GM19467 (cell line): Measurements from ENCODE around the gene CYP11A1.
A peak's percentile ranks its signal among the peaks of the same experiment; 100 is the strongest.

Experiments
- ATAC-seq: cut with Tn5 transposase; IDR thresholded peaks from one replicate; pipeline ENCODE4 v1.9.1; 2021; ENCODE audit warnings: mild to moderate bottlenecking, moderate library complexity; ENCODE audit not compliant: unreplicated experiment

The CYP11A1 gene

GRCh38 chr15:74328331-74329056 lies 39.0 kb downstream of the CYP11A1 start:
- ATAC-seq, result no peak

- ATAC-seq, result no peak
Measured at GRCh38 chr15:74327756-74328155, 39.7 kb downstream of the CYP11A1 start.

- no peak for ATAC-seq
Measured at GRCh38 chr15:74326746-74327145, 40.7 kb downstream of the CYP11A1 start.

GRCh38 chr15:74324714-74325113 lies 42.7 kb downstream of the CYP11A1 start:
- no peak for ATAC-seq

GRCh38 chr15:74322558-74323180 lies 44.8 kb downstream of the CYP11A1 start:
- ATAC-seq, result peak; percentile 48

- no peak for ATAC-seq
Measured at GRCh38 chr15:74320352-74321247, 46.8 kb downstream of the CYP11A1 start.

GRCh38 chr15:74319596-74320351 lies 47.7 kb downstream of the CYP11A1 start:
- no peak for ATAC-seq

GRCh38 chr15:74319138-74319460 lies 48.3 kb downstream of the CYP11A1 start:
- no peak for ATAC-seq

- ATAC-seq, result no peak
Measured at GRCh38 chr15:74318376-74319137, 48.9 kb downstream of the CYP11A1 start.

GRCh38 chr15:74317820-74318375 lies 49.5 kb downstream of the CYP11A1 start:
- no peak for ATAC-seq

- no peak for ATAC-seq
Measured at GRCh38 chr15:74316141-74316540, 51.3 kb downstream of the CYP11A1 start.

GRCh38 chr15:74315626-74316025 lies 51.8 kb downstream of the CYP11A1 start:
- ATAC-seq, result peak; percentile 50

- ATAC-seq, result no peak
Measured at GRCh38 chr15:74314795-74315438, 52.5 kb downstream of the CYP11A1 start.

GRCh38 chr15:74313889-74314288 lies 53.6 kb downstream of the CYP11A1 start:
- ATAC-seq, result no peak

GRCh38 chr15:74312445-74313007 lies 54.9 kb downstream of the CYP11A1 start:
- no peak for ATAC-seq

- ATAC-seq, result no peak
Measured at GRCh38 chr15:74311734-74312444, 55.6 kb downstream of the CYP11A1 start.

- ATAC-seq, result no peak
Measured at GRCh38 chr15:74307827-74308811, 59.3 kb downstream of the CYP11A1 start.
